ENCODE data around the gene AKNA. TPM values are rescaled to one million over a fixed set of nuclear protein-coding genes. Genes with fewer than 3 reads are reported as not detected.

Gene AKNA
- total RNA-seq, 2 experiments from 2014 or later = 106 to 107 TPM

DNA sequence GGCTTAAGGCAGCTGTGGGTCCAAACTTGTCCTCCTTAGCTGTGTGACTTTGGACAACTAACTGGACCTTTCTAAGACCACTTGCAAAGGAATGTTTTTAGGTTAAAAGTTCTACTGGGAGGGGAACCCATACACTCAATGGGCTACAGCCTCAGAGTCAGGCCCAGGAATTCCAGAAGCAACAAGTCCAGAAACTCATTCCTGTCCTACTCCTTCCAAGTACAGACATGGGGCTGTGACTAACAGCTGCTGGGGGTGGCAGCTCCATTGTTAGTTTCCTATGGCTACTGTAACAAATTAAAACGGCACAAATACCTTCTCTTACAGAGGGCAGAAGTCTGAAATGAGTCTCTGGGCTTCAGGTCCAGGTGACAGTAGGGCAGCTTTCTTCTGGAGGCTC lies 12.4 kb upstream of the AKNA start:
- POLR2A ChIA-PET = interaction anchor here (0.6 kb wide), 1 partner anchor 47 kb away, joined by 3 read pairs; no protein-coding TSS in a partner anchor
- CTCF ChIA-PET = interaction anchor here (0.7 kb wide), 2 partner anchors 29 to 138 kb away, joined by 4 read pairs; no protein-coding TSS in a partner anchor

DNA sequence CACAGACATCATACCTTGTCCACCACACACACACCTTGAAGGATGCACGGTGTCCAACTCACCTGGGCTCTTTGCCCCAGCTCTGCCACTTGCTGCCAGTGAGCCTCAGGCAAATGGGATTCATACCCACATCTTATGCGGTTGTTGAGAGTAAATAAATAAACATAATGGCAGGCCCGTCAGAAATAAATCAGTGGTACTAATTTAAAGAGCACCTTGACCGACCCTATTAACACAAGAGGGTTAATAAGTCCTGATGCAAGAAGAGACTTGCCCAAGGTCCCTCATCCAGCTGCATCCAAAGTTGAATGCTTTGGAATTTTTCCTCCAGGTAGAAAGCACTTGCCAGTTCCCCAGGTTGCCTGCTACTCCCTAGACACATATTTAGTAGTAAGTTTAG lies 11.6 kb upstream of the AKNA start:
- ChIA-PET CTCF (interaction anchor here (1.0 to 4.3 kb wide), 3 partner anchors 13 to 254 kb away, joined by 3 to 25 read pairs (median 3); partner anchors contain the start of gene AKNA), POLR2A (no interaction called here)

DNA sequence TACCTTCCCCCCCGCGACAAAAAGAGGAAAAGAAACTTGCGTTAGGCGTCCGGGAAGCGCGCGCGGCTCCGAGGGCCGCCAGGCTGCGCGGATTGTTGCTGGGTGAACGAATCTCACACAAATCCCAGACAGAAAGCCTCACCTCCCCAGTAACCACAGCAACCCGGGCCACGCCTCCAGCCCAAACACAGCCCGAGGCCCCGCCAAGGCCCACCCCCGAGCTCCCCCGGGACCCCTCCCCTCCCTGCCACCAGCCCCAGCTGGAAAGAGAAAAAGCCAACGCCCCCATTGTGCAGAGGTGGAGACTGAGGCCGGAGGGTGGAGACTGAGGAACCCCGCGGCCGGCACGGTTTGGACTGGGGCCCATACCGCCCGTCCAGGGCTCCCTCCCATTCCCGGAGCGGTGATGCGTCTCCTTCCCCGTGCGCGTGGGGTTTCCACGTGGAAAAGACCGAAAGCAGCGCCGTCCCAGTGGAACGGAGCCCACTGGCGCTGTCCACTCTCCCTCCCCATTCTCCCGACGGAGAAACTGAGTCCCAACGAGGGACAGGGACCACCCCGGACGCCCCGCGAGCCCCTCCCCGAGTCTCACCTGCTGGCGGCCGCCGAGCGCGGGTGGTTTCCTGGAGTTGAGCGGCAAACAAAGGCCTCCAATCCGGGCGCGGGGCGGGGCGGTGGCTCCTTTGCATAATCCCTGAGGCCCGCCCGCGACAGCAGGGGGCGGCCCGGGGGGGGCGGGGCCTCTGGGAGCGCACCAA lies 10.2 kb upstream of the AKNA start:
- POLR2A ChIA-PET = interaction anchor here (0.5 to 3.6 kb wide), 5 partner anchors 11 to 190 kb away, joined by 3 to 30 read pairs (median 3); partner anchors contain the start of genes AKNA and ATP6V1G1
- CTCF ChIA-PET = interaction anchor here (0.9 to 4.3 kb wide), 5 partner anchors 12 to 256 kb away, joined by 3 to 25 read pairs (median 3); partner anchors contain the start of gene AKNA

DNA sequence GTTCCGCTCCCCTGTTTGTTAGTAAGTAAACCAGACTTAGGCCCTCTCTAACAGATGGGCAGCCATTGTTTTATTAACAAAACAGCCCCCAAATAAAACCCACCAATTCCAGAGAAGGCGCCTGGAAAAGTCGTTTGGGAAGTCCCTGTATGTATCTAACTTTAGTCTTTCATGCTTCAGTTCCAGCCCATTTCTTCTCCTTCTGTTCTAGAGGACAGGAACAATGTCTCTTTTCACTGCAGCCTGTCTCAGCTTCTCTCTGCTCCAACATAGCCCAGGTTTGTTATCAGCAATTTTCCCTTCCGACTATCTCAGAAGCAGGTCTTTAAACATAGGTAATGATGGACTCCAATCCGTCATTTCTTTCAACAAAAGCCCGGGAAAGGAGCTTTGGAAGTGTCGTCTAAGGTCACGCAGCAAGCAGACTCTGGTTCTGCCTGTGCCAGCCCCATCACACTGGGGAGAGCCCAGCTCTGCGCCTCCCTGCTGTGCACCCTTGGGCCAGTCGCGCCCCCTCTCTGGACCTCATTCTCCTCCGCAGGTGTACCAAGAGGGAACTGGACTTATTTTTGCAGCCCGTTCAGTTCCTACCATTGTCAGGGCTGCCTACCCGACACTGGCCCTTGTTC lies 9.6 kb upstream of the AKNA start:
- POLR2A ChIA-PET = interaction anchor here (0.5 to 3.6 kb wide), 4 partner anchors 10 to 191 kb away, joined by 3 to 30 read pairs (median 4); partner anchors contain the start of genes AKNA and ATP6V1G1
- CTCF ChIA-PET = interaction anchor here (0.9 to 4.3 kb wide), 4 partner anchors 9 to 87 kb away, joined by 3 to 25 read pairs (median 8); partner anchors contain the start of gene AKNA

DNA sequence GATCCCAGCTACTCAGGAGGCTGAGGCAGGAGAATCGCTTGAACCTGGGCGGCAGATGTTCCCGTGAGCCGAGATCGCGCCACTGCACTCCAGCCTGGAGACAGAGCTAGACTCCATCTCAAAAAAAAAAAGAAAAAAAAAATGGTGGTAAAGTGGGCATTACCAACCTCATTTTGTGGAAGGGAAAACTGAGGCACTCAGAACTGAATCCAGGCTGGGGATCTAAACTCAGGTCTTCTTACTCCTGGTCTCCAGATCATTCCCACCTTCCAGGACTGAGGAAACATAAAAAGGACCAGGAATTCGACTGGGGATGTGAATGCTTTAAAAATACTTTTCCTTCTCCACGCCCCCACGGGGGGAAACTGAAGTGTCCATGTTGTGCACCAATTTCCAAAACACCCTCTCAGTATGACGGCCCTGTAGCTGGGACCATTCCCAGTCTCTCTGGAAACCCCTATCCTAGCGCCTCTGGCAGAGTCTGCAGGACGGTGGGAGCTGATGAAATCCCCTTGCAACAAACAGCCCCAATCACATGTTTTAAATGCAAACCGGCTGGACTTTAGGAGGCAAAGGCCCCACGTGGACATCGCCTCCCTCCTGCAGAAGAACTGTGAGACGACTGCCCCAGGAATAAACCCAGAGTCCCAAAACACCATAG lies 8.9 kb upstream of the AKNA start:
- POLR2A ChIA-PET = interaction anchor here (0.6 to 3.6 kb wide), 3 partner anchors 9 to 191 kb away, joined by 3 to 30 read pairs (median 4); partner anchors contain the start of genes AKNA and ATP6V1G1
- CTCF ChIA-PET = interaction anchor here (0.9 to 4.3 kb wide), 5 partner anchors 9 to 88 kb away, joined by 3 to 25 read pairs (median 4); partner anchors contain the start of gene AKNA

DNA sequence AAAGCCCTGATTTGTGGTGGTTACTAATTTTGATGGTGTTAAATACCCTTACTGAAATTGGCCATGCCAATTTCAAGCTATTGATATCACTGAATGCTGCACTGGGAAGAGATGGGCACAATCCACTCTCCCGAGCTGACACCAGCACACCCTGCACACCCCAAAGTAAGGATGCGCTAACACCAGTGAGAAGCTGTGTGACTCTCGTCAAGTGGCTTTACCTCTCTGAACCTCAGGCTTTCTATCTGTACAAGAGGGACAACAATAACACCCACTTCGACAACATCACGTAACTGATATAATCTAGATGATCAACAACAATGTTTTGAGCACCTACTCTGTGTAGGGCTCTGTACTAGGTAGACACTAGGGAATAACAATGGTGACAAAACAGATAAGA lies 8.0 kb upstream of the AKNA start:
- CTCF ChIA-PET = interaction anchor here (1.2 to 4.3 kb wide), 4 partner anchors 10 to 55 kb away, joined by 3 to 25 read pairs (median 8); partner anchors contain the start of gene AKNA
- POLR2A ChIA-PET = interaction anchor here (0.7 to 3.6 kb wide), 3 partner anchors 9 to 32 kb away, joined by 4 to 30 read pairs (median 9); partner anchors contain the start of gene AKNA

DNA sequence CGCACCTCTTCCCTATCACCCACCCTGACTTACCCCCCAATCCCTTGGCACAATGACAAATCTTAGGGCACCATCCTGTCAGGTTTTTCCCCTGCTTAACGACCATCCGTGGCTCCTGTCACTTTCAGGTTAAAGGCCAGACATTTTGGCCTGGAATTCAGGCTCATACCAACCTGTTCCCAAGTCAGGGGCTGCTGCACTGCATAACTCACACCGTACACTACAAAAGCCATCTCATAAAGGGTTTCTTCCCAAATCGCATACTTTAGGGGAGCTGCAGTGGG lies 7.5 kb upstream of the AKNA start:
- ChIA-PET POLR2A (interaction anchor here (0.7 to 3.6 kb wide), 3 partner anchors 8 to 108 kb away, joined by 3 to 30 read pairs (median 4); partner anchors contain the start of gene AKNA), CTCF (interaction anchor here (1.3 to 4.3 kb wide), 3 partner anchors 9 to 55 kb away, joined by 4 to 25 read pairs (median 12); partner anchors contain the start of gene AKNA)

DNA sequence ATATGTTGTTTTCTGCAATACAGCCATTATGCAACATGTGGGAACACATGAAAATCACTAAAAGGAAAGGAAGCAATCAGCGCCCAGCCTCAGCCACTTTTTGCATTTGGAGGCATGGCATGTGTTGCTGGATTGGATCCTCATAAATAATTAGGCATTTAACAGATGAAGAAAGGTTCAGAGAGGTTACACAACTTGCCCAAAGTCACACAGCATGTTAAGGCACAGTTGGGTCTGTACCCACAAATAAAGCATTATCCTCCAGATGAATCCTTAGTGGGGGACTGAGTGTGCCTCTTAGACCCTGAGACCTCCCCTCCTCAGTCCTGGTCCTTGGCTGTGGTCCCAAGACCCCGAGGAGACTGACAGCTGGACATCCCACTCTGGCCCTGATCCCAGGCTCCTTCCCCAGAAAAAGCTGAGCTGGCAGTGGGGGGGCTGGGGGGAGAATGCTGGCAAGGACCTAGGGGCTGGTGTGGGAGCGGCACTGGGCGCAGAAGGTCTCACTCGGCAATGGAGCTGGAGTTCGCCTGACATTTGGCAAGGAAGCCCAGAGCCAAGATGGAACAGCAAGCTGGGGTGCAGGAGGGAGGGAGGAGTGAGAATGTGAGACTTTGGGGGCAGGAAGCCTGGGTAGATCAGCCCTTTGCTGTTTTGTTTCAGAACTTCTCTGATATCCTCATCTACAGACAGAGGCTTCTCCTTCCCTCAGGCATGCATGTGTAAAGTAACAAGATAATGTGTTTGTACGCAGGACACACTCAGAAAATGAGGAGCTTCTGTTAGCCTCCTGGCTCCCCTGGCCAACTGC lies 6.9 kb upstream of the AKNA start:
- ChIA-PET CTCF (interaction anchor here (1.3 to 3.1 kb wide), 3 partner anchors 11 to 55 kb away, joined by 4 to 12 read pairs (median 8); no protein-coding TSS in a partner anchor), POLR2A (interaction anchor here (0.7 to 3.6 kb wide), 3 partner anchors 8 to 109 kb away, joined by 3 to 30 read pairs (median 4); partner anchors contain the start of gene AKNA)

DNA sequence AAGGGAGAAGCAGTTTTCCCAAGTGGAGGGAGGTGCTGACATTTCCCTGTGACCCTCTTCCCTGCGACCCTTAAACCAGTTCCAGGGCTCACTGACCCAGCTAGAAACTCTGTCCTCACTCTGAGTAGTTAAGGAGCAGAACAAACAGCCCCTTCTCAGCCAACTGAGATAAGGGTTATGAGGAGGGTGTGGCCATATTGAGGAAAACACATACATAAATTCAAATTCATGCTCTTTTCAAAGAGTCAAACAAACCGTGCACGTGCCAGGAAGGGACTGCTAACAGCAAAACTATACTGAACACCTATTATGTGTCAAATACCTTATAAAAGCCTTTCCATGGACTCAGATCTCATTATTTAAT lies 4.9 kb upstream of the AKNA start:
- CTCF ChIA-PET = interaction anchor here (2.3 kb wide), 1 partner anchor 53 kb away, joined by 8 read pairs; no protein-coding TSS in a partner anchor

DNA sequence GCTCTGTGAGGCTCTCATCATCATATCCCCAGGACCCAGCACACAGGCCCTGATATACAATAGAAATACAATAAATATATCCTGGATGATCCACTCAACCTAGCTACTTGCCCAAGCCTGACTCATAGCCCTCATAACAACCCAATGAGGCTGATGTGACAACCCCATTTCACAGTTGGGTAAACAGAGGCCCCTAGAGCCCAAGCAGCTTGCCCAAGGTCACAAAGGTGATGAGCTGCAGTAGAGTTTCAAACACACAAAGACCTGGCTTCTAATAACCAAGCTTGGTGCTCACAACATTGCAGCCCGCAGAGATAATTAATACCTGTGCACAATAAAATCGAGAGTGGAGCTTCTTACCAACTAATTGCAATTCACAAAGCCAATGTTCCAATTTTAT lies 3.2 kb upstream of the AKNA start:
- POLR2A ChIA-PET = no interaction called here
- CTCF ChIA-PET = interaction anchor here (1.0 to 10.7 kb wide), 8 partner anchors 11 to 263 kb away, joined by 3 to 137 read pairs (median 6); no protein-coding TSS in a partner anchor

More for the DNA sequence above, 4.9 kb upstream of the AKNA start:
- POLR2A ChIA-PET = interaction anchor here (0.6 to 0.7 kb wide), 2 partner anchors 16 to 261 kb away, joined by 3 to 4 read pairs; no protein-coding TSS in a partner anchor

DNA sequence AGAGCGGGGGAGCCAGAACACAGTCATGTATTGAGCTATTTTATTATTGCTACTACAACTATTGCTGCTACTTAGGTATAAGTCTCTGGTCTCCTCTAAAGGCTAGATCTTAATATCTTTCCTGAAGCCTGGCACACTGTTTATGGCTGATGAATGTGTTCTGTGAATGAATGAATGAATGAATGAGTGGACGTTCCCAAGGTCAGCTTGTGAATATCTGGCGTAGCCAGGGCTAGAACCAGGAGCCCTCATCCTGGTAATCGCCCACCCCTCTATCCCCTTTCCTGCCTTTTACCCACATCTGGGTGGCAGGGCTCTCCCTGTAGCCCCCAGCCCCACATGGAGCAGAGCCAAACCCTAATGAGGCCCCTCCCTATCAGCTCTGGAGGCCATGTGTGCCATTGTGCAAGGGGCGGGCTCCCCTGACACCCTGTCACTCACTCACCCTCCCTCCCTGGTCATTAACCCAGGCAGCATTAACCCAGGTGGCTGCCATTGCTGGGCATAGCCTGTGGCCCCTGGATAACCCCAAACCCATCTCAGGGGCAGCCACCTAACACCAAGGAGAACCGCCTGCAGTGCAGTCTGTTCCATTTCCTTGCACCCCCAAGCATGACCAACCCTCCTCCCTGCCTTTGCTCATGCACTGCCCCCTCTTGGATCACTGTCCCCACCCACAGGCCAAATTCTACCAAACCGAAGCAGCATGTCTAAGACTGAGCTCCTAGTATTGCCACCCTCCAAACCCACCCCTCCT lies 2.0 kb upstream of the AKNA start:
- ChIA-PET CTCF (interaction anchor here (0.7 to 10.7 kb wide), 12 partner anchors 10 to 264 kb away, joined by 3 to 137 read pairs (median 6); no protein-coding TSS in a partner anchor), POLR2A (interaction anchor here (1.4 to 6.7 kb wide), 5 partner anchors 7 to 41 kb away, joined by 3 to 65 read pairs (median 12); no protein-coding TSS in a partner anchor)

DNA sequence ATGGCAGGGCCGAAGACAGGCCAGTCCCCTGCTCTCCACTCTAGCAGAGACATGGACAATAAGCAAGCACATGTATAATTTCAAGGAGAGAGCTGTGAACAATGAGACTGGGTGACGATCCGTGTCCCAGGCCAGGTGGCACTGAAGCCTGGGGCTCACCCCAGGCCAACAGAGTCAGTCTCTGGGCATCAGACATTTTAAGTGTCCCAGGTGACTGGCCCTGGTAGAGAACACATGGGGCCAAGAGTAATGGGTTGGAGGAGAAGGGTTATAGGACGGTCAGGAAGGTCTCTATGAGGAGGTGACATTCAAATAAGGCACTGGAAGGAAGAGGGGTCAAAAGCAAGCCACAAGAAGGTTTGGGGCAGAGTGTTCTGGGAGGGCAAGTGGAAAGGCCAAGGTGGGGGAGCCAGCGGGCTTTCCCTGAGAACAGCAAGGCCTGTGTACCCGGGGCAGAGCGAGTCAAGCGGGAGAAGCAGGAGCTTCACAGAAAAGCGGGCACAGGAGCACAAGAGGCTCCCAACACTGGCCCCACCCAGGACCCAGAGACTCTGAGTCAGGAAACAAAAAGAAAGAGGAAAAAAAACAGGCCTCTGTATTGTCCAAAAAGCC lies 1.1 kb upstream of the AKNA start:
- ChIA-PET CTCF (interaction anchor here (0.7 to 10.7 kb wide), 8 partner anchors 9 to 231 kb away, joined by 3 to 137 read pairs (median 14); no protein-coding TSS in a partner anchor), POLR2A (interaction anchor here (1.1 to 6.7 kb wide), 7 partner anchors 8 to 303 kb away, joined by 3 to 65 read pairs (median 12); no protein-coding TSS in a partner anchor)

DNA sequence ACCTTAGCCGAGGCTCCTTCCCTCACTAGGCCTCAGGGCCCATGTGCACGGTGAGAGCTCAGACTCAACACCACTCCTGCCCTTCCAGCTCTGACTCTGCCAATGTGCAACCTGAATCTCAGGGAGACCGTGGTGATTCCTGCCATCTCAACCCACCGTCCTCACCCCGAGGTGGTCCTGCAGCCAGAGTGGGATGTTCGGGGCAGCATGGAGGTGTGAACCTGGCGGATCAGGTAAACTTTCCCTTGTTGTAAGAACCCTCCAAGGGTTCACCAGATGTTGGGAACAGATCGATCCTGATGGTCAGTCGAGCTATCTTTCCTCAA lies 538 bp upstream of the AKNA start:
- CTCF ChIA-PET = interaction anchor here (3.0 to 10.7 kb wide), 5 partner anchors 9 to 49 kb away, joined by 12 to 137 read pairs (median 15); no protein-coding TSS in a partner anchor
- POLR2A ChIA-PET = interaction anchor here (1.1 to 6.7 kb wide), 6 partner anchors 8 to 303 kb away, joined by 3 to 65 read pairs (median 21); no protein-coding TSS in a partner anchor

DNA sequence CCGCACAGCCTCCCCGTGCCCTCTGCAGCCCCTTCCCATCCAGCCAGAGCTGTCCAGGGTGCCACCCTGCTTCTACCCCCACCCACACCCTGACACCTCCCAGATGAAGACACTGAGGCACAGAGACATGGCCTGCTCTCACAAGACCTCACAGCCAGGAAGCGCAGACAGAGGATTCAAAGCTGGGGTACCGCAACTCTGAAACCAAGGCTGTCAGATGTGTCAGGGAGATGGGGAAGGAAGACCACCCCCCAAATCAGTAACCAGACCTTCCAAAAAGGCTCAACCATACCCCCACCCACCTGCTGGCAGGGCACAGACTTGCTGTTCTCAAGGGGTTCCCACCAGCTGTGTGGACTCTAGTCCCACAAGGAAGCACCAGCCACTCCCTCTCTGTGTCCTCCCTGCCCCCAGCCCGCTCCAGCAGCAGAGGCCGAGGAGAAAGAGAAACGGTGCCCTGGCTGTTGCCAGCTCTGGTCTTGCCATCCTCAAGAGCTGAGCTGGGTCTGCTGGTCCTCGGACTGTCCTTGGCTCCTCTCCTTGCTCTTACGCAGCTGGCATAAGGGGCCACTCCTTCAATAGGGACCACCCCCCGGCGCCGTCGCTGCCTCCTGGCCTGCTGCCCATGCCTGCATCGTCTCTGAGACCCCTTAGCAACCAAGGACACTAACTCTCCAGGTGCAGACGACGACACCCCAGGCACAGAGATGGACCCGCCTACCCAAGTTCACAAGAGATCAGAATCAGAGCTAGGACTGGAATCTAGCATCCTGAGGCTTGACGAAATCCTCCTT lies 699 bp downstream of the AKNA start:
- ChIA-PET CTCF (interaction anchor here (2.1 to 10.7 kb wide), 6 partner anchors 10 to 48 kb away, joined by 11 to 137 read pairs (median 20); no protein-coding TSS in a partner anchor), POLR2A (interaction anchor here (0.6 to 6.7 kb wide), 7 partner anchors 10 to 68 kb away, joined by 3 to 65 read pairs (median 23); no protein-coding TSS in a partner anchor)

DNA sequence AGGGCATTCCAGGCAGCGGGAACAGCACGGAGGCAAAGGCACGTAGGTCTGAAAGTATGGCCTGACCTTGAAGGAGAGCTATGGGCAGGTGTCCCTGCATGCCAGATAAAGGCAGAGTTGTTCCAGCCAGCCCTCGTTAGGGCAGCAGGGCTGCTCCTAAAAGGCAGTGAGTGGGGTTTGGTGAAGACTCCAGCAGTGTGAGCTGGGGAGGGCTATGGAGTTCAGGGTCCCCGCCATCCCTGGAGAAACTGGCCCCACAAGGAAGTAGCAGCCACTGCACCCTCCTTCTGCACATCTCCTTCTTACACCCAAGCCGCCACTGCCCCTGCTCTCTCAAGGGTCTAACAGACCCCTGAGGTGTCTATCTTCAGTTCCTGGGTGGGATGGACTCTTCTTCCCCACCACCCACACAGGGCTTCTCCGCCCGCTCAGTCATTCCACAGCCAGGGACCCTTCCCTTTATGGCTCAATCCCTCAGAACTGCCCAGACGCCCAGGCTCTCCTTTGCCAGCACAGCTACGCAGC lies 1.4 kb downstream of the AKNA start:
- ChIA-PET CTCF (interaction anchor here (1.2 to 10.7 kb wide), 7 partner anchors 11 to 47 kb away, joined by 3 to 137 read pairs (median 20); no protein-coding TSS in a partner anchor), POLR2A (interaction anchor here (0.6 to 6.7 kb wide), 7 partner anchors 10 to 67 kb away, joined by 3 to 65 read pairs (median 23); no protein-coding TSS in a partner anchor)

Measured in activated CD8-positive, alpha-beta memory T cell treated with anti-CD3 and anti-CD28 coated beads for 36 hours (primary cell).